GM12891 (cell line): ENCODE data around the gene NEMF.
A peak's percentile ranks its signal among the peaks of the same experiment; 100 is the strongest.

Experiments used
- PAX5 ChIP-seq: IDR thresholded peaks from 2 replicates; pipeline ENCODE4 v1.6.1; 2011; ENCODE audit warnings: low read length, moderate library complexity, mild to moderate bottlenecking; ENCODE audit not compliant: insufficient read depth, severe bottlenecking
- POLR2A ChIP-seq: IDR thresholded peaks from 2 replicates; pipeline ENCODE4 v1.6.1; 2011; ENCODE audit warnings: low read depth, low read length, control low read depth
- POLR2AphosphoS5 ChIP-seq: IDR thresholded peaks from 2 replicates; pipeline ENCODE4 v1.6.1; 2011; ENCODE audit warnings: low read depth, low read length, control low read depth
- POU2F2 ChIP-seq: IDR thresholded peaks from 2 replicates; pipeline ENCODE4 v1.6.1; 2011; ENCODE audit warnings: low read depth, mild to moderate bottlenecking, control low read depth, low read length, moderate library complexity
- SPI1 ChIP-seq: IDR thresholded peaks from 2 replicates; pipeline ENCODE4 v1.6.1; 2011; ENCODE audit warnings: low read depth, low read length, control low read depth
- TAF1 ChIP-seq: IDR thresholded peaks from 2 replicates; pipeline ENCODE4 v1.6.1; 2011; ENCODE audit warnings: low read depth, low read length, control low read depth

GRCh38 chr14:49861699-49862088, 9.1 kb upstream of the NEMF start:
- TF ChIP-seq POU2F2 (no peak), POLR2AphosphoS5 (peak; percentile 53; the same call in 1 of the 2 replicates), POLR2A (peak; percentile 48; the same call in 1 of the 2 replicates), TAF1 (no peak), SPI1 (0 out of 2 replicates have a peak, but pooled peaks have one; percentile 28), PAX5 (no peak)
